H1 (cell line): ENCODE results near the gene GPD1L. TPM values are rescaled to one million over a fixed set of nuclear protein-coding genes. Genes with fewer than 3 reads are reported as not detected.

Experiments
- CTCF ChIA-PET: fragments of 300-600 bp; sonication (Branson Sonifier 250); formaldehyde crosslinking; loops from one replicate; lab custom pipeline; 2021; ENCODE audit not compliant: partially characterized antibody; lab: Charles Lee
- POLR2A ChIA-PET: fragments of 300-600 bp; sonication (Branson Sonifier 250); formaldehyde crosslinking; loops from one replicate; lab custom pipeline; 2021; ENCODE audit warnings: inconsistent platforms; ENCODE audit not compliant: partially characterized antibody; lab: Charles Lee
- DNase-seq, 2 experiments: peaks; one replicate each; pipeline versions ENCODE4 v3.0.0 to v3.0.0-alpha.2; 2010 to 2022; ENCODE audit warnings: low spot score in 2 of 2, low read depth in 1 of 2, mixed read lengths in 1 of 2
- FAIRE-seq: peaks from 2 replicates; lab custom pipeline; 2011; peaks lifted over from hg19 to GRCh38; lab: Jason Lieb, UNC
- H2AFZ ChIP-seq: 2 replicates; pipeline ENCODE4 v1.8.1; 2012; ENCODE audit warnings: low read length, inconsistent platforms
- H2AK5ac ChIP-seq: 2 replicates; pipeline ENCODE4 v1.6.1; 2013; ENCODE audit warnings: low read depth, low read length
- H2BK120ac ChIP-seq: replicated peaks from 2 replicates; pipeline ENCODE3; 2013; ENCODE audit warnings: low read depth, low read length, inconsistent platforms
- H2BK12ac ChIP-seq: 2 replicates; pipeline ENCODE4 v1.6.1; 2013; ENCODE audit warnings: low read depth, low read length
- H2BK15ac ChIP-seq: 2 replicates; pipeline ENCODE4 v1.6.1; 2013; ENCODE audit warnings: low read length
- H2BK20ac ChIP-seq: 2 replicates; pipeline ENCODE4 v1.6.1; 2013; ENCODE audit warnings: low read length
- H2BK5ac ChIP-seq: 2 replicates; pipeline ENCODE4 v1.6.1; 2013; ENCODE audit warnings: low read depth, low read length
- H3K14ac ChIP-seq: 2 replicates; pipeline ENCODE4 v1.6.1; 2013; ENCODE audit warnings: inconsistent platforms; ENCODE audit not compliant: insufficient read length
- H3K18ac ChIP-seq: 2 replicates; pipeline ENCODE4 v1.6.1; 2013; ENCODE audit warnings: low read length; ENCODE audit errors: extremely low read depth
- H3K23ac ChIP-seq: 2 replicates; pipeline ENCODE4 v1.6.1; 2013; ENCODE audit warnings: inconsistent platforms; ENCODE audit not compliant: insufficient read length
- H3K23me2 ChIP-seq: 2 replicates; pipeline ENCODE4 v1.6.1; 2013; ENCODE audit warnings: low read depth, low read length
- H3K27ac ChIP-seq: 2 replicates; pipeline ENCODE4 v1.6.1; 2011; ENCODE audit warnings: low read depth, low read length, inconsistent platforms
- H3K27me3 ChIP-seq, 4 experiments: replicated peaks in 1 of 4; 1 replicate in 1 of 4; 2 replicates in 3 of 4; pipeline versions ENCODE4 v1.6.1 to v1.8.1; 2011 to 2013; ENCODE audit warnings: low read length in 3 of 4, mild to moderate bottlenecking in 3 of 4, inconsistent platforms in 2 of 4, mixed read lengths in 2 of 4, moderate library complexity in 1 of 4; ENCODE audit not compliant: control insufficient read depth in 3 of 4, insufficient read depth in 3 of 4; ENCODE audit errors: extremely low read depth in 1 of 4
- H3K36me3 ChIP-seq, 4 experiments: 2 replicates each; pipeline versions ENCODE4 v1.6.1 to v1.8.1; 2011 to 2013; ENCODE audit warnings: mild to moderate bottlenecking in 4 of 4, low read length in 3 of 4, moderate library complexity in 2 of 4, control low read depth in 1 of 4, inconsistent platforms in 1 of 4; ENCODE audit not compliant: insufficient read depth in 4 of 4, control insufficient read depth in 2 of 4
- H3K4ac ChIP-seq: replicated peaks from 2 replicates; pipeline ENCODE3; 2013; ENCODE audit warnings: low read length, low read depth, mixed read lengths, inconsistent platforms; ENCODE audit not compliant: insufficient read length
- H3K4me1 ChIP-seq, 4 experiments: replicated peaks in 1 of 4; 1 replicate in 1 of 4; 2 replicates in 3 of 4; pipeline versions ENCODE4 v1.6.1 to v1.8.1; 2011 to 2013; ENCODE audit warnings: low read length in 3 of 4, inconsistent platforms in 2 of 4, mixed read lengths in 1 of 4; ENCODE audit not compliant: insufficient read depth in 4 of 4, control insufficient read depth in 3 of 4
- H3K4me2 ChIP-seq, 2 experiments: 2 replicates each; pipeline versions ENCODE4 v1.6.1 to v1.8.1; 2011 to 2013; ENCODE audit warnings: low read depth in 2 of 2, low read length in 2 of 2, control low read depth in 1 of 2, inconsistent platforms in 1 of 2, mild to moderate bottlenecking in 1 of 2; ENCODE audit not compliant: insufficient read depth in 1 of 2
- H3K4me3 ChIP-seq, 4 experiments: fragments of 200-600, 300-600 bp in 1 of 4; sonication (generic), shearing (Covaris generic), sonication (Bioruptor Twin) in 1 of 4; 2 replicates each; pipeline versions ENCODE4 v1.5.1 to v1.8.1; 2011 to 2016; ENCODE audit warnings: low read length in 4 of 4, low read depth in 3 of 4, control low read depth in 2 of 4, inconsistent platforms in 2 of 4, mild to moderate bottlenecking in 2 of 4, mixed read lengths in 1 of 4, moderate library complexity in 1 of 4; ENCODE audit not compliant: insufficient read depth in 2 of 4; ENCODE audit errors: extremely low read depth in 1 of 4
- H3K56ac ChIP-seq: replicated peaks from 2 replicates; pipeline ENCODE3; 2013; ENCODE audit warnings: low read depth, mild to moderate bottlenecking, mixed read lengths, low read length, inconsistent platforms; ENCODE audit not compliant: insufficient read length
- H3K79me1 ChIP-seq: 2 replicates; pipeline ENCODE4 v1.6.1; 2013; ENCODE audit warnings: low read depth, low read length, control low read depth
- H3K79me2 ChIP-seq, 2 experiments: 2 replicates each; pipeline versions ENCODE4 v1.6.1 to v1.8.1; 2012 to 2013; ENCODE audit warnings: low read length in 2 of 2, mild to moderate bottlenecking in 2 of 2, inconsistent platforms in 1 of 2; ENCODE audit not compliant: insufficient read depth in 2 of 2, control insufficient read depth in 1 of 2
- H3K9ac ChIP-seq, 4 experiments: replicated peaks in 1 of 4; 1 replicate in 1 of 4; 2 replicates in 3 of 4; pipeline versions ENCODE4 v1.6.1 to v1.8.1; 2011 to 2013; ENCODE audit warnings: low read depth in 3 of 4, low read length in 3 of 4, control low read depth in 2 of 4, mild to moderate bottlenecking in 2 of 4, moderate library complexity in 2 of 4, inconsistent platforms in 1 of 4; ENCODE audit errors: extremely low read depth in 1 of 4
- H3K9me3 ChIP-seq, 2 experiments: 2 replicates each; pipeline versions ENCODE4 v1.6.1 to v1.8.1; 2012 to 2013; ENCODE audit warnings: mild to moderate bottlenecking in 2 of 2, moderate library complexity in 2 of 2, control low read depth in 1 of 2, inconsistent platforms in 1 of 2, low read depth in 1 of 2, low read length in 1 of 2, mixed read lengths in 1 of 2; ENCODE audit not compliant: insufficient read depth in 2 of 2
- H4K20me1 ChIP-seq, 2 experiments: replicated peaks in 1 of 2; 2 replicates each; pipeline versions ENCODE3 to v1.8.1; 2011 to 2013; ENCODE audit warnings: inconsistent platforms in 2 of 2, low read length in 2 of 2, mild to moderate bottlenecking in 1 of 2; ENCODE audit not compliant: insufficient read depth in 2 of 2, control insufficient read depth in 1 of 2
- H4K5ac ChIP-seq: 2 replicates; pipeline ENCODE4 v1.6.1; 2013; ENCODE audit warnings: low read length, low read depth, mixed read lengths, inconsistent platforms; ENCODE audit not compliant: insufficient read length
- H4K8ac ChIP-seq: 2 replicates; pipeline ENCODE4 v1.8.0; 2013; ENCODE audit warnings: mild to moderate bottlenecking, moderate library complexity, low read length, inconsistent platforms; ENCODE audit not compliant: insufficient read depth; ENCODE audit errors: extremely low read depth
- H4K91ac ChIP-seq: replicated peaks from 2 replicates; pipeline ENCODE3; 2013; ENCODE audit warnings: low read length, mixed read lengths, inconsistent platforms; ENCODE audit not compliant: insufficient read length
- ATF2 ChIP-seq: IDR thresholded peaks from 2 replicates; pipeline ENCODE4 v1.6.1; 2012; ENCODE audit warnings: low read length, inconsistent platforms
- HDAC2 ChIP-seq, 2 experiments: fragments of 300-600 bp in 1 of 2; sonication (generic) in 1 of 2; IDR thresholded peaks; 2 replicates each; pipeline ENCODE4 v1.6.1; 2011 to 2012; ENCODE audit warnings: low read depth in 2 of 2, low read length in 2 of 2, mild to moderate bottlenecking in 2 of 2, moderate library complexity in 2 of 2, borderline replicate concordance in 1 of 2, inconsistent platforms in 1 of 2
- WGBS, 2 experiments: shearing (Covaris generic) in 1 of 2; methylation state at CpG; one replicate each; pipeline versions ENCODE4 v1.1.6 to v1.1.7; 2013 to 2015; ENCODE audit warnings: low lambda C conversion rate in 2 of 2, mixed read lengths in 2 of 2, inconsistent platforms in 1 of 2, low coverage in 1 of 2, missing lambda C conversion rate in 1 of 2; ENCODE audit not compliant: insufficient replicate concordance in 2 of 2, insufficient coverage in 1 of 2, insufficient read length in 1 of 2; ENCODE audit errors: extremely low coverage in 1 of 2, missing lambda C conversion rate in 1 of 2; 5-methylcytosine and 5-hydroxymethylcytosine counted together
- polyA plus RNA-seq, 7 experiments: library from polyadenylated mRNA; depleted of rRNA in 3 of 7; stranded (reverse) in 5 of 7; unstranded in 2 of 7; fragments of >200 nt in 5 of 7; fragments of 200-250 nt in 2 of 7; gene quantifications; 1 replicate in 5 of 7; 2 replicates in 1 of 7; 4 replicates in 1 of 7; pipeline versions ENCODE4 v1.2.1 to v1.2.3, GENCODE V29; 2011 to 2013; ENCODE audit warnings: missing spikeins in 2 of 7, mixed read lengths in 2 of 7
- total RNA-seq: library from RNA; stranded (reverse); fragmentation: NEBNext Ultra II Directional; extraction: Animal tissue kit (Norgen Biotek cat#: 25700); gene quantifications from 2 replicates; pipeline ENCODE4 v1.2.1, GENCODE V29; 2021

GPD1L gene
- total and polyA plus RNA-seq, 2 of the 8 experiments (the other 6 are each of a cell fraction or from before 2014, with no cell fraction given) = 2.4 to 8.4 TPM

GRCh38 chr3:32104492-32104891 lies 1.9 kb upstream of the GPD1L start:
- Histone ChIP-seq H4K8ac (no peak overlapping the region), H3K27me3 (peaks cover 0 to 16% (median 14%) of the 10 kb centered on the region in 4 experiments; a peak in 6 of 7 replicates), H3K23ac (no peak overlapping the region), H3K14ac (no peak overlapping the region), H3K9ac (no peak overlapping the region), H3K4me3 (no peak overlapping the region), H3K27ac (no peak overlapping the region), H2BK20ac (no peak overlapping the region), H3K18ac (no peak overlapping the region), H2BK15ac (no peak overlapping the region), H3K4me2 (no peak overlapping the region), H3K9me3 (peaks cover 25% of the 10 kb centered on the region in 2 experiments), H2AFZ (no peak overlapping the region), H2BK12ac (no peak overlapping the region), H2BK5ac (no peak overlapping the region), H4K20me1 (no peaks in the 10 kb centered on the region), H3K79me2 (no peaks in the 10 kb centered on the region), H3K79me1 (no peaks in the 10 kb centered on the region; the same call in 1 of the 2 replicates), H3K4me1 (peaks cover 0 to 5% (median 3%) of the 10 kb centered on the region in 4 experiments; a peak in 5 of 7 replicates), H3K36me3 (no peaks in the 10 kb centered on the region), H2BK120ac (no peak overlapping the region), H2AK5ac (no peak overlapping the region), H4K5ac (no peak overlapping the region), H3K23me2 (peaks cover 7% of the 10 kb centered on the region), H3K56ac (no peak overlapping the region), H3K4ac (no peak overlapping the region), H4K91ac (no peak overlapping the region)
- FAIRE-seq = no peak
- ChIA-PET CTCF (interaction anchor here (1.2 kb wide), 1 partner anchor 94 kb away, joined by 3 read pairs; no protein-coding TSS in a partner anchor), POLR2A (no interaction called here)
- WGBS, 2 experiments = 94% methylated on average over 4 of the region's 4 CpGs; no CpG with 5 or more reads in 1 of the 2 experiments
- no peak for TF ChIP-seq HDAC2 (IDR thresholded peaks at IDR 0.05; ENCODE audit: borderline replicate concordance in 1 of 2, low read depth in 2 of 2, low read length in 2 of 2)
- TF ChIP-seq ATF2 = no peak
- no peak for DNase-seq
